ENCODE data around the gene RAPGEF2.
"Not testable (repeated sequence)": the region's sequence is repeated elsewhere in the genome, so short reads cannot be mapped to it uniquely, and the experiment has no call there.

Gene RAPGEF2

DNA sequence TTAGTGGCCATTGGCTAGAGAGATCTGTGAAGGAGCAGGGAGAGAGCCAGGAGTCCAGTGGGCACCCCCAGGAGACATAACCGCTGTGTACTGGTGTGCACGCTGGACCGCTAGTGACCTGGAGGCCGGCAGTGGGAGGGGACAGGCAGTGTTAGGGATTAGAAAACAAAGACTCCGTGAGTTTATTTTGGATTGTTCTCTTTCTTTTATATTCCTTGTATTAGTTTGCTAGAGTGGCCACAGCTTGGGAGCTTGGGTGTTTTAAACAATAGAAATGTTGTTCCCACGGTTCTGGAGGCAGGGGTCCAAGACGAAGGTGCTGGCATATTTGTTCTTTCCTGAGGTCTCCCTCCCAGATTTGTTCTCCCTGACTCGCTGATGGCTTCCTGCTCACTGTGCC, 266.4 kb downstream of the RAPGEF2 start:
- H3K4me3 ChIP-seq (replicated peaks in 1 of 2; ENCODE audit: low read depth in 2 of 2, low read length in 2 of 2): no peak overlapping the region
- no peak for DNase-seq (ENCODE audit: low read depth in 2 of 2)
- TF ChIP-seq, protein P1, sequence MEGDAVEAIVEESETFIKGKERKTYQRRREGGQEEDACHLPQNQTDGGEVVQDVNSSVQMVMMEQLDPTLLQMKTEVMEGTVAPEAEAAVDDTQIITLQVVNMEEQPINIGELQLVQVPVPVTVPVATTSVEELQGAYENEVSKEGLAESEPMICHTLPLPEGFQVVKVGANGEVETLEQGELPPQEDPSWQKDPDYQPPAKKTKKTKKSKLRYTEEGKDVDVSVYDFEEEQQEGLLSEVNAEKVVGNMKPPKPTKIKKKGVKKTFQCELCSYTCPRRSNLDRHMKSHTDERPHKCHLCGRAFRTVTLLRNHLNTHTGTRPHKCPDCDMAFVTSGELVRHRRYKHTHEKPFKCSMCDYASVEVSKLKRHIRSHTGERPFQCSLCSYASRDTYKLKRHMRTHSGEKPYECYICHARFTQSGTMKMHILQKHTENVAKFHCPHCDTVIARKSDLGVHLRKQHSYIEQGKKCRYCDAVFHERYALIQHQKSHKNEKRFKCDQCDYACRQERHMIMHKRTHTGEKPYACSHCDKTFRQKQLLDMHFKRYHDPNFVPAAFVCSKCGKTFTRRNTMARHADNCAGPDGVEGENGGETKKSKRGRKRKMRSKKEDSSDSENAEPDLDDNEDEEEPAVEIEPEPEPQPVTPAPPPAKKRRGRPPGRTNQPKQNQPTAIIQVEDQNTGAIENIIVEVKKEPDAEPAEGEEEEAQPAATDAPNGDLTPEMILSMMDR (IDR thresholded peaks at IDR 0.05; ENCODE audit: low read depth, low read length): no peak

DNA sequence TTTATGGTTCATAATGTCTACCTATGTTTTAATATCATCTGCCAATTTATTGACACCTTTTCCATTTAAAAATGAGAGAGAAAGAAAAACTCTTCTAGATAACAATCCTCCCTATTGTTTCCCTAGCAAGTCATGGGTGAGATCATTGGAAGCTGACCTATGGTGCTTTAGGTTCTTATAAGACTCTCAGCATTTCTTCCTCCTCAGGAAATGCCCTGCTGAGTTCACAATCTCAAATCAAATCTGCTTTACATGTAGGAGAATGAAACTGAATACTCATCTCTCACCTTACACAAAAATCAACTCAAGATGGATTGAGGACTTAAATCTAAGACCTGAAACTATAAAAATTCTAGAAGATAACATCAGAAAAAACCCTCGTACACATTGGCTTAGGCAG, 267.4 kb downstream of the RAPGEF2 start:
- no peak for DNase-seq (ENCODE audit: low read depth in 2 of 2)
- no peak overlapping the region for H3K4me3 ChIP-seq (replicated peaks in 1 of 2; ENCODE audit: low read depth in 2 of 2, low read length in 2 of 2)
- TF ChIP-seq, protein P1 (IDR thresholded peaks at IDR 0.05; ENCODE audit: low read depth, low read length): no peak

DNA sequence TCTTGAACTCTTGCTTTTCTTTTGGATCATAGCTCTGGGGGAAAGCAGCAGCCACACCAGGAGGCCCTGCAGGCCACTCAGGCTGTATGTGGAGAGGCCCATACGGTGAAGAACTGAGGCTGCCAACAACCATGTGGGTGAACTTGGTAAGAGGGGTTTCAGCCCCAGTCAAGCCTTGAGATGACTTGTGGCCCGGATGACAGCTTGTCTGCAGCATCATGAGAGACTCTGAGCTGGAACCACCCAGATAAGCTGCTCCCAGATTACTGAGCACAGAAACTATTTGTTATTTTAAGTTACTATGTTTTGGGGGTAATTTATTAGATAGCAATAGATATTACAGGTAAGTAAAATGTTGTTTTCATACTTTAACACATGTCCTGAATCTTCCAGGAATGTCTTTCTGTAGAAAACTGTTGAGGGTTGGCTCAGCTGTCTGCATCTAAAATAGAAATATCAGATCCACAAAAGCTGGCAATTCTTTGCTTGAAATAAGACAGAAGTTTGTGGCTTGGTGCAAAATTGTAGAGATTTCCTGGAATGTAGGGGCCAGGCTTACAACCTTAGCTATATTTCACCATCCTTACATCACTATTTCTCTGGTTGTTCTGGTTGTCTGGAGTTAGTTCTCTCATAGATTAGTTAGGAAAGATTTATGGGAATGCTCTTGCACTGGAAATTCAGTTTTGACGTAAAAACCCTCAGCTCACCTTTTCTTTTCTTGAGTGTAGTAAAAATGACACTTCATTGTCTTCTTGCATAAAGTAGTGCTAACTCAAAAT, 272.1 kb downstream of the RAPGEF2 start:
- DNase-seq (ENCODE audit: low read depth in 2 of 2): peak; percentile 39 to 62
- TF ChIP-seq, protein P1 (IDR thresholded peaks at IDR 0.05; ENCODE audit: low read depth, low read length): no peak
- H3K4me3 ChIP-seq (replicated peaks in 1 of 2; ENCODE audit: low read depth in 2 of 2, low read length in 2 of 2): no peak overlapping the region

DNA sequence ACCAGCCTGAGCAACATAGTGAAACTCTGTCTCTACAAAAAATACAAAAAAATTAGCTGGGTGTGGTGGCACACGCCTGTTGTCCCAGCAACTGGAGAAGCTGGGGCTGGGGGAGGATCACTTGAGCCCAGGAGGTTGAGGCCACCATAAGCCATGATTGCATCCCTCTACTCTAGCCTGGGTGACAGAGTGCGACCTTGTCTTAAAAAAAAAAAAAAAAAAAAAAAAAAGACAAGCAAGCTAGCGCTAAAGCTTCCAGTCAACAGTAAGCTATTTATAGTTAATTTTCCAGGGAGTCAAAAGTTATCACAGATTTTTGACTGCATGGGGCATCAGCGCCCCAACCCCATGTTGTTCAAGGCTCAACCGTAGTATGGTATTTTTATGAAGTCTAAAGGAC, 273.4 kb downstream of the RAPGEF2 start:
- DNase-seq (ENCODE audit: low read depth in 2 of 2): no peak
- no peak overlapping the region for H3K4me3 ChIP-seq (replicated peaks in 1 of 2; ENCODE audit: low read depth in 2 of 2, low read length in 2 of 2)
- TF ChIP-seq, protein P1 (IDR thresholded peaks at IDR 0.05; ENCODE audit: low read depth, low read length): no peak

DNA sequence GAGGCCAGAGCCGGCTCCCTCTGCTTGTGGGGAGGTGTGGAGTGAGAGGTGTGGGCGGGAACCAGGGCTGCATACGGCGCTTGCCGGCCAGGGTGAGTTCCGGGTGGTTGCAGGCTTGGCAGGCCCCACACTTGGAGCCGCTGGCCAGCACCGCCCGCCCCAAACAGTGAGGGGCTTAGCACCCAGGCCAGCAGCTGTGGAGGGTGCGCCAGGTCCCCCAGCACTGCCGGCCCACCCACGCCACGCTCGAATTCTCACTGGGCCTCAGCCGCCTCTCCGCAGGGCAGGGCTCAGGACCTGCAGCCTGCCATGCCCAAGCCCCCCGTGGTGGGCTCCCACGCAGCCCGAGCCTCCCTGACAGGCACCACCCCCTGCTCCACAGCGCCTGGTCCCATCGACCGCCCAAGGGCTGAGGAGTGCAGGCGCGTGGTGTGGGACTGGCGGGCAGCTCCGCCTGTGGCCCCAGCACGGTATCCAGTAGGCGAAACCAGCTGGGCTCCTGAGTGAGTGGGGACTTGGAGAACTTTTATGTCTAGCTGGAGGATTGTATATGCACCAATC, 275.3 kb downstream of the RAPGEF2 start:
- TF ChIP-seq, protein P1 (IDR thresholded peaks at IDR 0.05; ENCODE audit: low read depth, low read length): no peak
- DNase-seq (ENCODE audit: low read depth in 2 of 2): no peak
- H3K4me3 ChIP-seq (replicated peaks in 1 of 2; ENCODE audit: low read depth in 2 of 2, low read length in 2 of 2): no peak overlapping the region

DNA sequence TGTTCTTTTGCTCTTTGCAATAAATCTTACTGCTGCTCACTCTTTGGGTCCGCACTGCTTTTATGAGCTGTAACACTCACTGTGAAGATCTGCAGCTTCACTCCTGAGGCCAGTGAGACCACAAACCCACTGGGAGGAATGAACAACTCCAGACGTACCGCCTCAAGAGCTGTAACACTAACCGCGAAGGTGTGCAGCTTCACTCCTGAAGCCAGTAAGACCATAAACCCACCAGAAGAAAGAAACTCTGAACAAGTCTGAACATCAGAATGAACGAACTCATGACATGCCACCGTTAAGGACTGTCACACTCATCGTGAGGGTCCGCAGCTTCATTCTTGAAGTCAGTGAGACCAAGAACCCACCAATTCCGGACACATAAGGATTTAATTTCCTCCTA, 276.2 kb downstream of the RAPGEF2 start:
- not testable (repeated sequence) for DNase-seq (ENCODE audit: low read depth in 2 of 2)

DNA sequence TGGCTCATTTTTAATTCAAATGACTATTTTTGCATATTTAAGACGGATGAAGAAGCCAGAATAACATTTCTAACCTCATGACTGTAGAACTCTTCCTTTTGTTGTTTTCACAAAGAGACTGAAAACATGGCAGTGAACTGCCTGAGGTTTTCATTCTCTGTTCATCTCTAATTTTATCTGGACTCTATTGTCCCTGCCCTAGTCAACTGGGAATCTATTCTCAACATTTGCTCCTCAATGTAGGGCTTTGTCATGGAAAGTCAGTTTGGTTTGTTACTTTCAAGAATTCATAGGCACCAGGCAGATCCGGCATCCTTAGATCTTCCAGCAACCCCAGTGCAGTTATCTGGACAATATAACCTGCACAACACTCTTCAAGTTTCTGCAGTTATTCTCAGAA, 277.0 kb downstream of the RAPGEF2 start:
- TF ChIP-seq, protein P1 (IDR thresholded peaks at IDR 0.05; ENCODE audit: low read depth, low read length): no peak
- H3K4me3 ChIP-seq (replicated peaks in 1 of 2; ENCODE audit: low read depth in 2 of 2, low read length in 2 of 2): no peak overlapping the region
- no peak for DNase-seq (ENCODE audit: low read depth in 2 of 2)

More for the DNA sequence above, 276.2 kb downstream of the RAPGEF2 start:
- H3K4me3 ChIP-seq (replicated peaks in 1 of 2; ENCODE audit: low read depth in 2 of 2, low read length in 2 of 2): not testable (repeated sequence)
